HepG2 (cell line): ENCODE data around the gene FUBP3. TPM values are rescaled to one million over a fixed set of nuclear protein-coding genes. Genes with fewer than 3 reads are reported as not detected.

Source experiments
- ATAC-seq: fragments of 200-7000 bp; cut with Tn5 transposase; 3 replicates; pipeline ENCODE4 v1.9.1; 2020; ENCODE audit warnings: mild to moderate bottlenecking, moderate library complexity
- BruUV-seq: library from RNA; stranded (reverse); fragments of 400-500 nt; replicated peaks from 2 replicates; lab custom pipeline; 2021; lab: Mats Ljungman, UMichigan
- CTCF ChIA-PET: fragments of 300-600 bp; formaldehyde crosslinking; extraction: SDS; loops from one replicate; lab custom pipeline; 2021; ENCODE audit warnings: low total read pairs, inconsistent platforms, low intra/inter-chr PET ratio; lab: Yijun Ruan, JAX
- POLR2A ChIA-PET: fragments of 350-600 bp; sonication (Branson Sonifier 250); formaldehyde crosslinking; loops from one replicate; lab custom pipeline; 2020; ENCODE audit warnings: antibody characterized with exemption, inconsistent platforms; lab: Yijun Ruan, JAX
- DNase-seq: peaks from one replicate; pipeline ENCODE4 v3.0.0-alpha.2; 2015; ENCODE audit warnings: low spot score
- FAIRE-seq: peaks from 3 replicates; lab custom pipeline; 2011; peaks lifted over from hg19 to GRCh38; lab: Jason Lieb, UNC
- H2AFZ ChIP-seq: one replicate; pipeline ENCODE4 v1.6.1; 2011; ENCODE audit warnings: low read length, inconsistent platforms
- H3K27ac ChIP-seq: fragments of 300-600 bp; 3 replicates; pipeline ENCODE4 v1.8.0; 2011; ENCODE audit warnings: mixed run types, mild to moderate bottlenecking, mixed read lengths, low read length, inconsistent platforms; ENCODE audit not compliant: insufficient read depth; ENCODE audit errors: extremely low read length
- H3K27me3 ChIP-seq, 2 experiments: fragments of 200-600 bp in 1 of 2; 2 replicates in 1 of 2; 3 replicates in 1 of 2; pipeline versions ENCODE4 v1.6.0 to v1.8.0; 2011; ENCODE audit warnings: low read length in 2 of 2, mild to moderate bottlenecking in 2 of 2, moderate library complexity in 2 of 2, inconsistent platforms in 1 of 2; ENCODE audit not compliant: insufficient read depth in 2 of 2, control insufficient read depth in 1 of 2
- H3K36me3 ChIP-seq, 2 experiments: fragments of 200-600 bp in 1 of 2; replicated peaks in 1 of 2; 2 replicates in 1 of 2; 3 replicates in 1 of 2; pipeline versions ENCODE4 v1.5.1 to v1.8.0; 2011; ENCODE audit warnings: low read length in 2 of 2, inconsistent platforms in 1 of 2; ENCODE audit not compliant: insufficient read depth in 2 of 2, control insufficient read depth in 1 of 2
- H3K4me1 ChIP-seq: 2 replicates; pipeline ENCODE4 v1.5.1; 2012; ENCODE audit warnings: low read length, inconsistent platforms; ENCODE audit not compliant: insufficient read depth
- H3K4me2 ChIP-seq: 2 replicates; pipeline ENCODE4 v1.6.0; 2011; ENCODE audit warnings: low read depth, low read length, inconsistent platforms
- H3K4me3 ChIP-seq, 3 experiments: fragments of 200-600 bp in 1 of 3; sonication (generic), shearing (Covaris generic) in 1 of 3; replicated peaks in 1 of 3; 2 replicates each; pipeline ENCODE4 v1.5.1; 2011 to 2016; ENCODE audit warnings: low read length in 3 of 3, inconsistent platforms in 2 of 3, low read depth in 2 of 3, mild to moderate bottlenecking in 2 of 3, control low read depth in 1 of 3, mixed read lengths in 1 of 3; ENCODE audit not compliant: insufficient read depth in 1 of 3
- H3K79me2 ChIP-seq: one replicate; pipeline ENCODE4 v1.6.1; 2011; ENCODE audit warnings: low read length, inconsistent platforms; ENCODE audit not compliant: insufficient read depth
- H3K9ac ChIP-seq: 2 replicates; pipeline ENCODE4 v1.6.0; 2011; ENCODE audit warnings: mild to moderate bottlenecking, low read depth, low read length, inconsistent platforms; ENCODE audit not compliant: insufficient read depth
- H3K9me3 ChIP-seq: 2 replicates; pipeline ENCODE4 v1.5.1; 2012; ENCODE audit warnings: mild to moderate bottlenecking, low read length
- H4K20me1 ChIP-seq: 2 replicates; pipeline ENCODE4 v1.6.0; 2011; ENCODE audit warnings: inconsistent platforms, mild to moderate bottlenecking, low read length, moderate library complexity; ENCODE audit not compliant: insufficient read depth
- ATRX ChIP-seq: sonication (generic); formaldehyde crosslinking; IDR thresholded peaks from 2 replicates; pipeline ENCODE4 v1.4.0; 2020; ENCODE audit warnings: missing genetic modification reagents, borderline replicate concordance
- MYNN ChIP-seq: sonication (generic); formaldehyde crosslinking; IDR thresholded peaks from 2 replicates; pipeline ENCODE4 v1.4.0; 2020; ENCODE audit warnings: mild to moderate bottlenecking, low read depth, missing genetic modification reagents
- SMAD9 ChIP-seq: sonication (generic); formaldehyde crosslinking; IDR thresholded peaks from 2 replicates; pipeline ENCODE4 v1.5.1; 2020; ENCODE audit warnings: mild to moderate bottlenecking, missing genetic modification reagents
- ZNF225 ChIP-seq: sonication (generic); formaldehyde crosslinking; IDR thresholded peaks from 2 replicates; pipeline ENCODE4 v1.4.0; 2020; ENCODE audit warnings: mild to moderate bottlenecking, missing genetic modification reagents
- ZNF235 ChIP-seq: sonication (generic); formaldehyde crosslinking; IDR thresholded peaks from 2 replicates; pipeline ENCODE4 v1.8.1; 2023; ENCODE audit warnings: mild to moderate bottlenecking, missing genetic modification reagents, borderline replicate concordance
- ZNF777 ChIP-seq: sonication (generic); formaldehyde crosslinking; IDR thresholded peaks from 2 replicates; pipeline ENCODE4 v1.4.0; 2020; ENCODE audit warnings: missing genetic modification reagents
- WGBS: methylation state at CpG from one replicate; pipeline ENCODE4 v1.1.6; 2017; ENCODE audit warnings: low lambda C conversion rate; 5-methylcytosine and 5-hydroxymethylcytosine counted together
- in situ Hi-C: cut with HindIII; loops from 2 replicates; pipeline ENCODE4 v1.10.0; 2017; ENCODE audit warnings: low pct_unique_long_range_greater_than_20kb; ENCODE audit not compliant: extremely low pct_ligation_motif_present
- intact Hi-C: fragments of 100-400 bp; cut with micrococcal nuclease; formaldehyde crosslinking; loops from one replicate; pipeline ENCODE4 v1.10.0; 2022; ENCODE audit not compliant: unreplicated experiment
- polyA plus RNA-seq, 8 experiments: library from polyadenylated mRNA; depleted of rRNA in 3 of 8; stranded (reverse) in 7 of 8; unstranded in 1 of 8; fragments of >200 nt; fragmentation: Illumina TruSeq in 4 of 8; extraction: Trizol in 4 of 8; gene quantifications; 2 replicates each; pipeline versions ENCODE4 v1.2.1 to v1.2.3, GENCODE V29; 2011 to 2016; ENCODE audit warnings: low read depth in 4 of 8, missing spikeins in 1 of 8, mixed read lengths in 1 of 8; ENCODE audit not compliant: insufficient read depth in 1 of 8
- total RNA-seq, 5 experiments: library from RNA; depleted of rRNA; stranded (reverse); fragments of >200 nt; fragmentation: Illumina TruSeq; extraction: Trizol; gene quantifications; 2 replicates each; pipeline ENCODE4 v1.2.3, GENCODE V29; 2016; ENCODE audit warnings: low read depth in 1 of 5
- TF ChIP-seq, protein P1 (sequence below), 2 experiments: sonication (generic) in 1 of 2; formaldehyde crosslinking in 1 of 2; IDR thresholded peaks; 2 replicates each; pipeline versions ENCODE4 v1.4.0 to v1.6.1; 2018 to 2020; ENCODE audit warnings: missing genetic modification reagents in 2 of 2, borderline replicate concordance in 1 of 2, low read depth in 1 of 2, mild to moderate bottlenecking in 1 of 2, missing biosample characterization in 1 of 2
- TF ChIP-seq, protein P2 (sequence below): sonication (generic); formaldehyde crosslinking; IDR thresholded peaks from 2 replicates; pipeline ENCODE4 v1.4.0; 2020; ENCODE audit warnings: missing genetic modification reagents
- TF ChIP-seq, protein P3 (sequence below): IDR thresholded peaks from 2 replicates; pipeline ENCODE4 v1.6.1; 2016; ENCODE audit warnings: missing biosample characterization, missing genetic modification reagents, low read depth
- TF ChIP-seq, protein P4 (sequence below): fragments of 450-650 bp; IDR thresholded peaks from 2 replicates; pipeline ENCODE4 v1.6.1; 2016
- TF ChIP-seq, protein P5 (sequence below): sonication (generic); formaldehyde crosslinking; IDR thresholded peaks from 2 replicates; pipeline ENCODE4 v1.9.0; 2021; ENCODE audit warnings: missing genetic modification reagents, borderline replicate concordance

Gene FUBP3
- total and polyA plus RNA-seq, 2 of the 13 experiments (the other 11 are each of a cell fraction or from before 2014, with no cell fraction given): 28.7 to 40.0 TPM

DNA sequence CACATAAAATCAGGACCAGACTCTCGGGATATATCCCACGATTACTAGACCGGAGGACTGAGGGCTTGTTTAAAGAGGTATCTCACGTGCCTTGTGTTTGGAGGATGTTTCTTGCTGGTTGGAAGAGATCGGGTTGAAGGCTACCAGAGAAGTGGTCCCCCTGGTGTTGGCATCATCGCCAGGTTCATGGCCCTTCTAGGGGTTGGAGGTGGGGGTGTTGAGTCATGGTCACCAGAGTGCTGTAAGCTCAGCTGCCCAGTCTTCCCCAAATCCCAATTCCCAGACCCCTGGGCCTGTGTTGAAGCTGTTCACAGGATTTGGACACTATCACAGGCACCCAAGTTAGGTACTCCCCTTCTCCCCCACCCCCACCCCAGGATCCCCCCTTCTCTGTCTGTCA is 55.9 kb downstream of the FUBP3 start:
- no peak overlapping the region for H3K4me2 ChIP-seq
- intact Hi-C loops: no loop called here

More for the DNA sequence above, 55.9 kb downstream of the FUBP3 start:
- Histone ChIP-seq H3K36me3 (peaks cover 40 to 67% of the 10 kb centered on the region in 2 experiments; a peak in 4 of 5 replicates), H3K4me1 (no peaks in the 10 kb centered on the region), H3K79me2 (no peaks in the 10 kb centered on the region), H3K9ac (no peak overlapping the region), H3K27me3 (no peaks in the 10 kb centered on the region), H3K4me3 (no peak overlapping the region), H3K9me3 (no peaks in the 10 kb centered on the region), H3K27ac (no peak overlapping the region), H4K20me1 (peaks cover 2% of the 10 kb centered on the region; the same call in 1 of the 2 replicates), H2AFZ (no peak overlapping the region)
- BruUV-seq: no TSS peak
- 96% methylated on average over 4 of the region's 6 CpGs for WGBS
- in situ Hi-C loops: no loop called here
- FAIRE-seq: no peak
- DNase-seq: no peak
- TF ChIP-seq, protein P1, sequence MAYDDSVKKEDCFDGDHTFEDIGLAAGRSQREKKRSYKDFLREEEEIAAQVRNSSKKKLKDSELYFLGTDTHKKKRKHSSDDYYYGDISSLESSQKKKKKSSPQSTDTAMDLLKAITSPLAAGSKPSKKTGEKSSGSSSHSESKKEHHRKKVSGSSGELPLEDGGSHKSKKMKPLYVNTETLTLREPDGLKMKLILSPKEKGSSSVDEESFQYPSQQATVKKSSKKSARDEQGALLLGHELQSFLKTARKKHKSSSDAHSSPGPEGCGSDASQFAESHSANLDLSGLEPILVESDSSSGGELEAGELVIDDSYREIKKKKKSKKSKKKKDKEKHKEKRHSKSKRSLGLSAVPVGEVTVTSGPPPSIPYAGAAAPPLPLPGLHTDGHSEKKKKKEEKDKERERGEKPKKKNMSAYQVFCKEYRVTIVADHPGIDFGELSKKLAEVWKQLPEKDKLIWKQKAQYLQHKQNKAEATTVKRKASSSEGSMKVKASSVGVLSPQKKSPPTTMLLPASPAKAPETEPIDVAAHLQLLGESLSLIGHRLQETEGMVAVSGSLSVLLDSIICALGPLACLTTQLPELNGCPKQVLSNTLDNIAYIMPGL (CRISPR knock-in tag; IDR thresholded peaks at IDR 0.05; ENCODE audit: borderline replicate concordance in 1 of 2, low read depth in 1 of 2): no peak
- TF ChIP-seq SMAD9 (CRISPR knock-in tag) (no peak), MYNN (CRISPR knock-in tag) (no peak), ZNF225 (CRISPR knock-in tag) (no peak), ZNF235 (CRISPR knock-in tag) (no peak), ZNF777 (CRISPR knock-in tag) (no peak), ATRX (no peak)
- TF ChIP-seq, protein P2, sequence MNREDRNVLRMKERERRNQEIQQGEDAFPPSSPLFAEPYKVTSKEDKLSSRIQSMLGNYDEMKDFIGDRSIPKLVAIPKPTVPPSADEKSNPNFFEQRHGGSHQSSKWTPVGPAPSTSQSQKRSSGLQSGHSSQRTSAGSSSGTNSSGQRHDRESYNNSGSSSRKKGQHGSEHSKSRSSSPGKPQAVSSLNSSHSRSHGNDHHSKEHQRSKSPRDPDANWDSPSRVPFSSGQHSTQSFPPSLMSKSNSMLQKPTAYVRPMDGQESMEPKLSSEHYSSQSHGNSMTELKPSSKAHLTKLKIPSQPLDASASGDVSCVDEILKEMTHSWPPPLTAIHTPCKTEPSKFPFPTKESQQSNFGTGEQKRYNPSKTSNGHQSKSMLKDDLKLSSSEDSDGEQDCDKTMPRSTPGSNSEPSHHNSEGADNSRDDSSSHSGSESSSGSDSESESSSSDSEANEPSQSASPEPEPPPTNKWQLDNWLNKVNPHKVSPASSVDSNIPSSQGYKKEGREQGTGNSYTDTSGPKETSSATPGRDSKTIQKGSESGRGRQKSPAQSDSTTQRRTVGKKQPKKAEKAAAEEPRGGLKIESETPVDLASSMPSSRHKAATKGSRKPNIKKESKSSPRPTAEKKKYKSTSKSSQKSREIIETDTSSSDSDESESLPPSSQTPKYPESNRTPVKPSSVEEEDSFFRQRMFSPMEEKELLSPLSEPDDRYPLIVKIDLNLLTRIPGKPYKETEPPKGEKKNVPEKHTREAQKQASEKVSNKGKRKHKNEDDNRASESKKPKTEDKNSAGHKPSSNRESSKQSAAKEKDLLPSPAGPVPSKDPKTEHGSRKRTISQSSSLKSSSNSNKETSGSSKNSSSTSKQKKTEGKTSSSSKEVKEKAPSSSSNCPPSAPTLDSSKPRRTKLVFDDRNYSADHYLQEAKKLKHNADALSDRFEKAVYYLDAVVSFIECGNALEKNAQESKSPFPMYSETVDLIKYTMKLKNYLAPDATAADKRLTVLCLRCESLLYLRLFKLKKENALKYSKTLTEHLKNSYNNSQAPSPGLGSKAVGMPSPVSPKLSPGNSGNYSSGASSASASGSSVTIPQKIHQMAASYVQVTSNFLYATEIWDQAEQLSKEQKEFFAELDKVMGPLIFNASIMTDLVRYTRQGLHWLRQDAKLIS: no peak
- TF ChIP-seq, protein P3, sequence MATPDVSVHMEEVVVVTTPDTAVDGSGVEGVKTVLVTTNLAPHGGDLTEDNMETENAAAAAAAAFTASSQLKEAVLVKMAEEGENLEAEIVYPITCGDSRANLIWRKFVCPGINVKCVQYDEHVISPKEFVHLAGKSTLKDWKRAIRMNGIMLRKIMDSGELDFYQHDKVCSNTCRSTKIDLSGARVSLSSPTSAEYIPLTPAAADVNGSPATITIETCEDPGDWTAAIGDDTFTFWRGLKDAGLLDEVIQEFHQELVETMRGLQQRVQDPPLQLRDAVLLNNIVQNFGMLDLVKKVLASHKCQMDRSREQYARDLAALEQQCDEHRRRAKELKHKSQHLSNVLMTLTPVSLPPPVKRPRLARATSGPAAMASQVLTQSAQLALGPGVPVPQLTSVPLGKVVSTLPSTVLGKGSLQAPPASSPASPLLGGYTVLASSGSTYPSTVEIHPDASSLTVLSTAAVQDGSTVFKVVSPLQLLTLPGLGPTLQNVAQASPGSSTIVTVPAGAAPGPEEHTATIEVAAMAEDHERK (CRISPR knock-in tag): no peak
- TF ChIP-seq, protein P4, sequence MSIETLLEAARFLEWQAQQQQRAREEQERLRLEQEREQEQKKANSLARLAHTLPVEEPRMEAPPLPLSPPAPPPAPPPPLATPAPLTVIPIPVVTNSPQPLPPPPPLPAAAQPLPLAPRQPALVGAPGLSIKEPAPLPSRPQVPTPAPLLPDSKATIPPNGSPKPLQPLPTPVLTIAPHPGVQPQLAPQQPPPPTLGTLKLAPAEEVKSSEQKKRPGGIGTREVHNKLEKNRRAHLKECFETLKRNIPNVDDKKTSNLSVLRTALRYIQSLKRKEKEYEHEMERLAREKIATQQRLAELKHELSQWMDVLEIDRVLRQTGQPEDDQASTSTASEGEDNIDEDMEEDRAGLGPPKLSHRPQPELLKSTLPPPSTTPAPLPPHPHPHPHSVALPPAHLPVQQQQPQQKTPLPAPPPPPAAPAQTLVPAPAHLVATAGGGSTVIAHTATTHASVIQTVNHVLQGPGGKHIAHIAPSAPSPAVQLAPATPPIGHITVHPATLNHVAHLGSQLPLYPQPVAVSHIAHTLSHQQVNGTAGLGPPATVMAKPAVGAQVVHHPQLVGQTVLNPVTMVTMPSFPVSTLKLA: no peak
- TF ChIP-seq, protein P5, sequence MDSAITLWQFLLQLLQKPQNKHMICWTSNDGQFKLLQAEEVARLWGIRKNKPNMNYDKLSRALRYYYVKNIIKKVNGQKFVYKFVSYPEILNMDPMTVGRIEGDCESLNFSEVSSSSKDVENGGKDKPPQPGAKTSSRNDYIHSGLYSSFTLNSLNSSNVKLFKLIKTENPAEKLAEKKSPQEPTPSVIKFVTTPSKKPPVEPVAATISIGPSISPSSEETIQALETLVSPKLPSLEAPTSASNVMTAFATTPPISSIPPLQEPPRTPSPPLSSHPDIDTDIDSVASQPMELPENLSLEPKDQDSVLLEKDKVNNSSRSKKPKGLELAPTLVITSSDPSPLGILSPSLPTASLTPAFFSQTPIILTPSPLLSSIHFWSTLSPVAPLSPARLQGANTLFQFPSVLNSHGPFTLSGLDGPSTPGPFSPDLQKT: no peak
- no peak for ATAC-seq
- POLR2A ChIA-PET: no interaction called here
- CTCF ChIA-PET: no interaction called here
